Fibroblast of skin of left biceps (primary cell): ENCODE results near the gene MCOLN1.

Experiments
- DNase-seq, 2 experiments: peaks; one replicate each; pipeline ENCODE4 v3.0.0-alpha.2; 2013; ENCODE audit warnings: low read depth in 2 of 2

The MCOLN1 gene

DNA sequence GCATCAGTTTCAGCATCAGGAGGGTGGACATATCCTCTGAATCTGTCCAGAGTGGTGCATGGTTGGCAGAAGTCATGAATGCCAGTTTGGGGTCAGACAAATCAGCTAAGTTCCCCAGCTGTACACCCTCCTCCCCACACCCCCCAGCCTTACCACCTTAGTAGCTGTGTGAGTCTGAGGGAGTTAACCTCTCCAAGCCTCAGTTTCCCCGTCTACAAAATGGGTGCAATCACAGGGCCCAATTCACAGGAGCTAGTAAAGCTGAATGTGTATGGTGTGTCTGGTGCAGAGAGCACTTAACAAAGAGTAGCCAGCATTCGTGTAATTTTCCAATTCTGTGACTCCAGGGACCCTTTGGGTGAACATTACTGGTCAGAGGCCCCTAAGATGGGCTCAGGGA is 19.9 kb upstream of the MCOLN1 start:
- no peak for DNase-seq

DNA sequence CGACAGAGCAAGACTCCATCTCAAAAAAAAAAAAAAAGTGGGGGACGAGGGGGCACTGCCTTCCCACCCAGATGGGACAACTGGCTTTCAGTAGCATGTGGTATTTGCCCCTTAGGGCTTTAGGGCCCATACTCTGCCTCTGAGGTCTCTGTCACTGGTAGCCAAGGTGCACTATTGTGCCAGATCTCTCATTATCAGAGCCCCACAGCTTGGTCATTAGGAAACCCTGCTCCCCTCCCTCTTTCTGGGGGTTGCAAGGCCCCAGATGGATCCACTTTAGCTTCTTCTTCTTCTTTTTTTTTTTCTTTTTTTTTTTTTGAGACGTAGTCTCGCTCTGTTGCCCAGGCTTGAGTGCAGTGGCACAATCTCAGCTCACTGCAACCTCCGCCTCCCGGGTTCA is 17.7 kb upstream of the MCOLN1 start:
- no peak for DNase-seq

DNA sequence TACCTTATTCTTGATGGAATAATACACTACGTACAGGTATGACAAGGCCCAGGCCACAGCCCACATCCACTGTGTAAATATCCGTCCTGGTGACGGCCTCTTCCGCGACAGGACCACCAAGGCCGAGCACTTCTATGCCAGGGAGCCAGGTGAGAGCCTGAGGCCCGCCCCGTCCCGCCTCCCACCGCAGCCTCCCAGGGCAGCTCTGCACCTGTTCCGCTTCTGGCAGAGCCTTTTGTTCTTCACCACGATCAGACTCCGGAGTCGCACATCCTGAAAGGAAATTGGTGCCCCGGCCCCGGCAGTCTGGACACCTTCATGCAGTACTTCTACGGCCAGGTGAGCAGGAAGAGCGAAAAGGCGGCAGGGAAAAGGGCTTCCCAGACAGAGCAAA is 17.1 kb upstream of the MCOLN1 start:
- no peak for DNase-seq

DNA sequence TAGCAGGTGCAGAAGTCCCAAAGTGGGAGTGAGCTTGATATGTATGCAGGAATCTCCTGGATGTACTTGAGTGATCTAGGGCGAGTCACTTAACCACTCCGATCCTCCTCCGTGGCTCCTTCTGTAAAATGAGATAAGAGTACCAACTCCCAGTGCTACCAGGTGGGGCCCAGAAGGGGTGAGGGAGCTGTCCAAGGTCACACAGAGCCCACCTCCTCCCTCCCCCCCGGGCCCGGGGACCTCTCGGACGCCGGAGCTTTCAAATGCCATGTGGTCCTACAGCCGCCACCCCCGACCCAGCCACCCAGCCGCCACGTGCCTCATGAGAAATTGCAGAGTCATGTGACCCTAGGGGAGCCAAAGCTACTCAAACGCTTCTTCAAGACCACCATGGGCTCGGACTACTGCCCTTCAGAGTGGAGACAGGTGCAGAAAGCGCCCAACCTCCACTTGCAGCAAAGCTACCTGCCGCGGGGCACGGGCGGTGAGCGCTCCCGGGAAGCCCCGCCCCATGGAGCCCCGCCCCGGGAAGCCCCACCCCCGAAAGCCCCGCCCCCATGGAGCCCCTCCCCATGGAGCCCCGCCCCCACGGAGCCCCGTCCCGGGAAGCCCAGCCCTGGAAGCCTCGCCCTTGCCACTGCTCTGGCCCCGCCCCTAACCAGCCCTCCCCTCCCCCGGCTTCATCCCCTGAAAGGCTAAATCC is 16.6 kb upstream of the MCOLN1 start:
- no peak for DNase-seq

DNA sequence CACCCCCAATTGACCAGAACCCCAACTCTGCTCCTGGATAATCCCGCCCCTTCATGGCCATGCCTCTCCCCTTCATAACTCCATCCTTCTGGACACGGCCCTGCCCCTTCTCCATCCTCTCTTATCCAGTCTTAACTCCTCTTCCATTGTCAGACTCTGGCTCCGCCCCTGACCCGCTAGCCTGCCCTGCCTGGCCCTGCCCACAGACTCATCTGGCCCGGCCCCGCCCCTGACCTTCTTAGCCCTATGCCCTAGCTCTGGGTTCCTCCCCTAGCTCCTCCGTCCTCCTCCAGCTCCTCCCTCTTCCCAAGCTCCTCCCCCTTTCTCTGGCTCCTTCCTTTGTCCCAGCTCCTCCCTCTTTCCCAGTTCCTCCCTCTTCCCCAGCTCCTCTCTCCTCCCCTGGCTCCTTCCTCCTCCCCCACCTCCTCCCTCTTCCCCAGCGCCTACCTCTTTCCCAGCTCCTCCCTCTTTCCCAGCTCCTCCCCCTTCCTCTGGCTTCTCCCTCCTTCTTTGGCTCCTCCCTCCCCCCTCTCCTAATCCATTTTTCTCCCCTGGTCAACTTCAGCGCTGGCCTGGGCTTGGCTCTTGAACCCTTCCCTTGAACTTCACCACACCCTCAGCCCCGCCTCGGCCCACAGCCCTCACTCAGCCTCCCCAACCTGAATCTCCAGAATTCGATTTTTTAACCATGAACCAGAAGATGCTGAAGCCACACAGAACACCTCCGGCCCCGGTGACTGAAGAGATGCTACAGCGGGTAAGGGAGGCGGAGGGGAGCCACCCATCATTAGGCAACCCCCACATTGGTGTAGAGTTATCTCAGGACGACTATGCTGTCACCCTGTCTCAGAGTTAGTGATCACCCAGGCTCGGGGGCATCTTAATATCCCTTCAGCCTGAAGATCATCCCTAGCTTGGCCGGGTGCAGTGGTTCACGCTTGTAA is 15.8 kb upstream of the MCOLN1 start:
- no peak for DNase-seq

DNA sequence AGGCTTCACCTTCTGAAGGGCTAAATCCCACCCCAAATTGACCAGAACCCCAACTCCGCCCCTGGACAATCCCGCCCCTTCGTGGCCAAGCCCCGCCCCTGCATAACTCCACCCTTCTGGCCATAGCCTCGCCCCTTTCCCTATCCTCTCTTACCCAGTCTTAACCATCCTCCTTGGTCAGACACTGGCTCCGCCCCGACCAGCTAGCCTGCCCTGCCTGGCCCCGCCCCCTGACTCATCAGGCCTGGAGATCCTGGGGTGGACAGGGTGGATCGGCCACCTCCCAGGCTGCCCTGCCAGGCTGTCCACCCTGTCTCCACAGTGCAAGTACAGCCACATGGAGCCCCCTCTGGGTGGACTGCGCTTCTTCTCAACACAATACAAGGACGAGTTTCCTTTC is 14.5 kb upstream of the MCOLN1 start:
- DNase-seq = no peak

DNA sequence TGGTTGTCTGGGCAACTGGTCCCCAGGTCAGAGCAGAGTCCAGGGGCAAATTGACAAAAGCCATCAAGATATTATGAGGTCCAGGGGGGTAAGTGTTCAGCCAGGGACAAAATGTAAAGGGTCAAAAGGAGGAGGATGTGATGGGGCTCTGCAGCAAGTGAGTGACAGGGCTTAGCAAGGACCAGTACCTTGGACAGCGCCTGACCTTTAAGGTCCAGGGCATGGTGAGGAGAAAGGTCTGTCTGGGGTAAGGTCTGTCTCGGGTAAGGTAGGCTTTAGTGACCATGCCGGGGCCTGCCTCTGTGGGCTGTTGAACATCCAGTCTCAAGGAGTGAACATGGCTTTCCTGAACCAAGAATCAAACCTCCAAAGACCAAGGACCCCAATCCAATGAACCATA is 12.8 kb upstream of the MCOLN1 start:
- no peak for DNase-seq

DNA sequence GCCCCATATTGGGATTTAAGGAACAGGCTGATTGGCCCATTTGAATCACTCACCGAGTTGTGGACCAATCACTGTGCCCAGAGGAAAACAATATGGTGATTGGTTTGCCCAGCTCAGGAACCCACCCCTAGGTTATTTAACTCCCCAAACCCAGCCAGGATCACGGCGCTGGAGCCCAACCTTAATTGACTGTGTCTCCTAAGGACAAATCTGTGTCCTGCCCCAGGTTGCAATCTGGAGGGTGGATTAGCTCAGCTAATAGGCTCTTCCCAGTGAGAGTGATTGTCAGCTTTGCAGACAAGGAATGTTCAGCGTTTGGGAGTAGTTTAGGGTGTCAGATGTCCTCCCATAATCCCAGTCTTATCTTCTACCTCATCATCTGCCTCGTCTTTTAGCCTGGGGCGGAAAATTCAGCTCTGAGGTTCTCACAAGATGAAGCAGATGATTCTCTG is 10.0 kb upstream of the MCOLN1 start:
- DNase-seq = no peak

DNA sequence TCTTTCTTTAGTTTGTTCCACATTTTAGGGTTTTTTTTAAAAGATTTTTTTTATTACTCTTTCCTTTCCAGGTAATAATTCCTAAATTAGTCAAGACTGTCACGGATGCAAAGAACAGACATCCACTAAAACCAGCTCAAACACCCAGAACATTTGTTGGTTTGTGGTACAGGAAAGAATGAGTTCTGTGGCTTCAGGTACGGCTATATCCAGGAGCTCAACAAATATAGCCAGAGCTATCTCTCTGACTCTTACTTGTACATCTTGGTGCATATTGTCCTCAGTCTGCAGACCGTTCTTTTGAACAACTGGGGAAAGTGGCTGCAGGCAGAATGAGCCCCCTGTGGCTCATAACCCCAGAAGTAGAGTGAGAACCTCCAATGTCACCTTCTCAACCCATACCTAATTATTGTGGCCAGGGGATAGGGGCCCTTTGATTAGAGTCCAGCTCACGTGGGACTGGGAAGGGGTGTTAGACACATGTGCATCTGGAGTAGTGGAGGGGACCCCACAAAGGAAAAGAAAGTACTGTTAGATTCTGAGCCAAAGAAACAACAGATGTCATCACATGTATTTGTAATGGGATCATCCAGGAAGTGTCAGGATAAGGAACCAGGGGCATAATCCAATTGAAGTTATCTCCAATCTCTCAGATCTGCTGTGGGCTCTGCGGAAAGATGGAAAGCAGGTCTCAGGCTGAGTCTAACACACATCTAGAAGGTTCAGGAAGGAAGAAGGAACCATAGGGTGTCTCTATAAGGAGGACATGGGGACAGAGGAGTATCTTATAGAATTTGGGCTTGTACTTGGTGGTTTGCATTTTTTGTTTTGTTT is 8.4 kb upstream of the MCOLN1 start:
- no peak for DNase-seq

DNA sequence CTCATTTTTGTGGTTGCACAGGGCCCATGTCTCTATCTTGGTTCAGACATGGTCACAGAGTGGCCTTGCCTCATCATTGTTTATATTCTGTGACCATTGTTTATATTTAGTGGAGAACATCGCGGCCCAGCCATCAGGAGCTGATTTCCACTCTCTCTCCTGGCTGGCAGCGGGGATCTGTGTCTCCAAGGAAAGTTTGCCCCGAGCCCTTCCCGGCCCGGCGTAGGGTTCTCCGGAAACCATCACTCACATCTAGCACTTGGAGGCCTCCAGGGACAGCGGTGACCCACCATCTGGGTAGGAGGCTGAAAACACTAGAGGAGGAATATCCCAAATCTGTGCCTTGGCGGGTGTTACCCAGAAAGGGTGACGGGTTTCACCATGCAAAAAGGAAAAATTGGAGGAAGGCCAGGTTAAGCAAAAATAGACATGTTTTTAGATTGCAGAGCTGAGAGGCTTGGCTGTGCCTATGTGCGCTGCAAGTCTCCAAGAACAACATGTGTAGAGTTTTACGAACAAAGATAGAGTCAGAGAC is 7.2 kb upstream of the MCOLN1 start:
- DNase-seq = no peak

DNA sequence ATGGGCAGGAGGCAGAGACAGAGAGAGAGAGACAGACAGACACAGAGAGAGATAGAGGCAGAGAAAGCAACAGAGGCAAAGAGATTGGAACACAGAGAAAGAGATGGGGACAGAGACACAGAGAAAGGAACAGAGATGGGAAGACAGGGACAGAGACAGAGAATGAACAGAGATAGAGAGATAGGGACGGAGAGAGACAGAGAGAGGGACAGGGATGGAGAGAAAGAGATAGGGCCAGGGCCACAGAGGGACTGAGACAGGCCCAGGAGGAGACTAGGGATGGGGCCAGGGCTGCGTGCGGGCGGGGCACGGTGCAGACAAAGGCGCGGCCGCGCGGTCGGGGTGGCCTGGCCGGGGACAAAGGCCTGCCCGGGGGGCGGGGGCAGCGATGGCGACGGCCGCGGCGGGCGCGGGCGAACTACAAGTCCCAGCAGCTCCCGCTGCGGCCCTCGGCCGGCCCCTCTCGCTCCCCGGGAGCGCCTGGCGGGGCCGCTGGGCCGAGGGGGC is 6.7 kb upstream of the MCOLN1 start, which contains the start of gene ZNF358:
Gene ZNF358 (plus strand): TSS at position 459 of the 507 bp plus-strand sequence. CDS start 3,140 bp downstream, outside the sequence.
- no peak for DNase-seq

DNA sequence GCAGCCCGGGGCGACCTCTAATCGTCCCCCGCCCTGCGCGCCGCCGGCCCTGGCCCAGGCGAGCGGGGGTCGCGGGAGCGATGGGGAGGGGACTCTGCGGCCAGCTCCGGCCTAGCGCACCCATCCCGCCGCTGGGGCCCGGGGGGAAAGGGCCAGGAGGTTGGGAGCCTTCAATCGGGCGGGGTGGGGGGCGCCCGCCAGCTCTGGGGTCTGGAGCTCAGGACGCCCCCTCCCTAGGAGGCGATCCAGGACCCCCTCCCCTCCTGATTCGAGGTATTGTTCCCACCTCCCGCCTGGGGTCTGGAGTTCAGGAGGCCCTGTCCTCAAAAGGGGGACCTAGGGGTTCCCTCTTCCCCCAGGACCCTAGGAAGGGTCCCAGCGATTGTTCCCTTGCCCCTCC is 6.1 kb upstream of the MCOLN1 start:
- no peak for DNase-seq

DNA sequence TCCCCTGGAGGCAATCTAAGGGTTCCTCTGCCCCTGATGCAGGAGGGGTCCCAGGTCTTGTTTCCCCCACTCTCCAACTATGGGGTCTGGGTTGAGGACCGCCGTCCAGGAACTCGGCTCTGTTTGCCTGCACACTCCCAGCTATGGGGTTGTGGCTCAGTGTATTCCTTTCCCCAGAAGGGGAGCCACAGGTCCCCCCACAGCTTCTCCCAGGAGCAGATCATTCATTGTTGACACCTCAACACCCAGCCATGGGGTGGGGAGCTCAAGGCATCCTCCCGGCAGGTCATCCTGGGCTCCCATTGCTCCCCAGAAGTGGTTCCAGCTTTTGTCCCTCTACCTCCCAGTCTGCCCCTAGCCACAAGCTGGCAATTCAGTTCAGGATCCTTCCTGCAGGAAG is 5.5 kb upstream of the MCOLN1 start:
- no peak for DNase-seq

DNA sequence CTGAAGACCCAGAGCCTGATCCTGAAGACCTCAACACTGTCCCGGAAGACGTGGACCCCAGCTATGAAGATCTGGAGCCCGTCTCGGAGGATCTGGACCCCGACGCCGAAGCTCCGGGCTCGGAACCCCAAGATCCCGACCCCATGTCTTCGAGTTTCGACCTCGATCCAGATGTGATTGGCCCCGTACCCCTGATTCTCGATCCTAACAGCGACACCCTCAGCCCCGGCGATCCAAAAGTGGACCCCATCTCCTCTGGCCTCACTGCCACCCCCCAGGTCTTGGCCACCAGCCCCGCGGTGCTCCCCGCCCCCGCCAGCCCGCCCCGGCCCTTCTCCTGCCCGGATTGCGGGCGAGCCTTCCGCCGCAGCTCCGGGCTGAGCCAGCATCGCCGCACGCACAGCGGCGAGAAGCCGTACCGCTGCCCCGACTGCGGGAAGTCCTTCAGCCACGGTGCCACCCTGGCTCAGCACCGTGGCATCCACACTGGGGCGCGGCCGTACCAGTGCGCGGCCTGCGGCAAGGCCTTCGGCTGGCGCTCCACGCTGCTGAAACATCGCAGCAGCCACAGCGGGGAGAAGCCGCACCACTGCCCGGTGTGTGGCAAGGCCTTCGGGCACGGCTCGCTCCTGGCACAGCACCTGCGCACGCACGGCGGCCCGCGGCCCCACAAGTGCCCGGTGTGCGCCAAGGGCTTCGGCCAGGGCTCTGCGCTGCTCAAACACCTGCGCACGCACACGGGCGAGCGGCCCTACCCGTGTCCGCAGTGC is 2.9 kb upstream of the MCOLN1 start:
- no peak for DNase-seq

DNA sequence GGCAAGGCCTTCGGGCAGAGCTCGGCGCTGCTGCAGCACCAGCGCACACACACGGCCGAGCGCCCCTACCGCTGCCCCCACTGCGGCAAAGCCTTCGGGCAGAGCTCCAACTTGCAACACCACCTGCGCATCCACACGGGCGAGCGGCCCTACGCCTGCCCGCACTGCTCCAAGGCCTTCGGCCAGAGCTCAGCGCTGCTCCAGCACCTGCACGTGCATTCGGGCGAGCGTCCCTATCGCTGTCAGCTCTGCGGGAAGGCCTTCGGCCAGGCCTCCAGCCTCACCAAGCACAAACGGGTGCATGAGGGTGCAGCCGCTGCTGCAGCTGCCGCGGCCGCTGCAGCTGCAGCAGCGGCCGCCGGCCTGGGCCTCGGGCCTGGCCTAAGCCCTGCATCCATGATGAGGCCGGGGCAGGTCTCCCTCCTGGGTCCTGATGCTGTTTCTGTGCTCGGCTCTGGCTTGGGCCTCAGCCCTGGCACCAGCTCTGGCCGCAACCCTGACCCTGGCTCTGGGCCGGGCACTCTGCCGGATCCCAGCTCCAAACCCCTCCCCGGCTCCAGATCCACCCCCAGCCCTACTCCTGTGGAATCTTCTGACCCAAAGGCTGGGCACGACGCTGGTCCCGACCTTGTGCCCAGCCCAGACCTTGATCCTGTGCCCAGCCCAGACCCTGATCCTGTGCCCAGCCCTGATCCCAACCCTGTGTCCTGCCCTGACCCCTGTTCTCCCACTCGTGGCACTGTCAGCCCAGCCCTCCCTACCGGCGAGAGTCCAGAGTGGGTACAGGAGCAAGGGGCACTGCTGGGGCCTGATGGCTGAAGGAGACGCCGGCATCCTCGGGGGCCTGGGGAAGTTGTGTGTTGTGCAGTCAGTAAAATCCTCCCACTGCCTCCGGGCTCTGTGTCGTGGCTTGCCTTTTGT is 2.0 kb upstream of the MCOLN1 start:
- DNase-seq = no peak

DNA sequence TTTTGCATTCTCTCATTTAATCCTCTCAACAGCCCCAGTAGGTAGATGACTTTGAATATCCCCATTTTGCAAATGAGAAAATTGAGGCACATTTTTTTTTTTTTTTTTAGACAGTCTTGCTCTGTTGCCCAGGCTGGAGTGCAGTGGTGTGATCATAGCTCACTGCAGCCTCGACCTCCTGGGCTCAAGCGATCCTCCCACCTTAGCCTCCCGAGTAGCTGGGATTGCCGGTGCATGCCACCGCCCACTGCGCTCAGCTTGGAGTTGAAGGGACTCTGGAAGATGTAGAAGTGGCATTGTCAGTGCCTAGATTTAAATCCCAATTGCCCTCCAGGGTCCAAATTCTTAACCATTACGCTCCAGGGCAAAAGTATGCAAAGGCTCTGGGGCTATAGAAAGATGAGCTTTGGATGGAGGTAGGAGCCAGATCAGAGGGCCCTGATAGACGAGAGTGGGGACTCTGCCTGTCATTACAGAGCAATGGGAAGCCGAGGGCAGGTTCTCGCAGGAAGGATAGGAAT is 813 bp upstream of the MCOLN1 start:
- no peak for DNase-seq

DNA sequence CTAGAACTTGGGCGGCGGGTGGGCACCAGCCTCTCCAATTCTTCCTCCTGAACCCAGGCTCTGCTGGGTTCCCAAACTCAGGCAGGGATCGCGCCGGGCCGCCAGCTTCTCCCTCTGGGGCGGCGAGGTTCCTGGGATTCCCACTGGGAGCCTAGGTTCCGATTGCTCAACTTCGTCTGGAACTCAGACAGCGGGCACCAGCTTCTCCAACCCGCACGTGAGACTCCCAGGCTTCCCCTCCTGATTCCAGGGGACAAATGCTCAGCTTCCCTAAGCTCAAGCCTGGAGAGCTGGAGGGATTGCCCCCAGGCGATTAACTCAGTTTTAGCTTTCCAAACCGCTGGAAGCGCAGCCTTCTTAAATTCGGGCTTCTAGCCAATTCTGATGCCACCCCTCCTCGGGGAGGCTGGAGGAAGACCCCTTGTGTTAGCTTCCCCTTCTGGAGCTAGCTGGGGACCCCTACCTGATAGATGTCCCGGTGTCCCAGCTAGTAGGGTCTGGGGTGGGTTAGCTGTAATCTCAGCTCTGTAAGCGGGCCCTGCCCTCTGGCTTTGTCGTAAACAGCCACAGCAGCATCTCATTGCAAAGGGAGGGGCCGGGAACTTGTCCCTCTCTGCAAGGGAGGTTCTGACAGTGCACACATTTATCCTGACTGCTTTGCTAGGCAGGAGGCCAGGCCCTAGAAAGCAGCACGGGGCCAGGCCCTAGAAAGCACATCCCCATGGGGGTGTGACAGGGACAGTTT is 671 bp downstream of the MCOLN1 start:
- no peak for DNase-seq

DNA sequence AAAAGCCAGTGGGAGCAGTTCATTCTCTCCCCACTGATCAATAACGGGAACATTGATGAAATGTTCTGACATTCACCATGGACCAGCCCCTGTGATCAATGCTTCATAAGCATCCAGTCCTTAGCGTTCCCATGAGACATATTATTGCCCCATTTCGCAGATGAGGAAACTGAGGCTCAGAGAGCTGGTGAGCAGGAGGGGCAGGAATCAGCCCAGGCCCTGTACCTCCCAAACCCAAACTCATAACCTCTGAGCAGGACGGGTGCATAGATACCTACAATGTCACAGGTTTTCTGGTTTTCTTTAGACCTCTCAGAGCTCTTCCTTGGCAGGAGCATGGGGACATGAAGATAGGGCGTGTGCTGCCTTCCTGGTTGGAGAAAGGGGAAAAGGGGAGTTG is 2.1 kb downstream of the MCOLN1 start:
- no peak for DNase-seq
